GM12878 (cell line): ENCODE results near the gene CCL11. TPM values are rescaled to one million over a fixed set of nuclear protein-coding genes. Genes with fewer than 3 reads are reported as not detected.

Source experiments
- ATAC-seq: fragments of 200-7000 bp; cut with Tn5 transposase; 3 replicates; pipeline ENCODE4 v1.9.1; 2020; ENCODE audit warnings: mild to moderate bottlenecking, moderate library complexity
- BruUV-seq: library from RNA; stranded (reverse); fragments of 400-500 nt; replicated peaks from 2 replicates; lab custom pipeline; 2021; lab: Mats Ljungman, UMichigan
- CTCF ChIA-PET: fragments of 300-600 bp; sonication (Branson Sonifier 250); formaldehyde crosslinking; extraction: SDS; loops from one replicate; lab custom pipeline; 2021; ENCODE audit warnings: inconsistent platforms; lab: Yijun Ruan, JAX
- POLR2A ChIA-PET: fragments of 350-600 bp; formaldehyde crosslinking; extraction: SDS; loops from one replicate; lab custom pipeline; 2021; ENCODE audit warnings: inconsistent platforms; lab: Charles Lee
- RAD21 ChIA-PET: fragments of 300-600 bp; sonication (Branson Sonifier 250); formaldehyde crosslinking; loops from one replicate; lab custom pipeline; 2023; ENCODE audit warnings: antibody characterized with exemption; ENCODE audit not compliant: unreplicated experiment; lab: Charles Lee
- SMC1A ChIA-PET: fragments of 300-600 bp; sonication (Branson Sonifier 250); formaldehyde crosslinking; loops from one replicate; lab custom pipeline; 2023; ENCODE audit not compliant: unreplicated experiment, uncharacterized antibody; lab: Charles Lee
- DNase-seq: peaks from one replicate; pipeline ENCODE4 v3.0.0-alpha.2; 2011; ENCODE audit warnings: low read depth, low spot score
- FAIRE-seq: peaks from 3 replicates; lab custom pipeline; 2011; peaks lifted over from hg19 to GRCh38; lab: Jason Lieb, UNC
- H2AFZ ChIP-seq: 2 replicates; pipeline ENCODE4 v1.6.0; 2011; ENCODE audit warnings: low read depth, low read length, control low read depth; ENCODE audit not compliant: control insufficient read depth
- H3K27ac ChIP-seq: 2 replicates; pipeline ENCODE4 v1.5.1; 2011; ENCODE audit warnings: control low read depth; ENCODE audit not compliant: control insufficient read depth, insufficient read depth
- H3K27me3 ChIP-seq, 2 experiments: replicated peaks in 1 of 2; 2 replicates each; pipeline versions ENCODE4 v1.6.0 to v1.6.1; 2011; ENCODE audit warnings: low read length in 1 of 2; ENCODE audit not compliant: control insufficient read depth in 2 of 2, insufficient read depth in 2 of 2
- H3K36me3 ChIP-seq, 2 experiments: 2 replicates each; pipeline ENCODE4 v1.5.1; 2011; ENCODE audit warnings: low read length in 1 of 2; ENCODE audit not compliant: control insufficient read depth in 2 of 2, insufficient read depth in 2 of 2
- H3K4me1 ChIP-seq: 2 replicates; pipeline ENCODE4 v1.6.1; 2011; ENCODE audit warnings: mild to moderate bottlenecking, low read length, moderate library complexity, mixed read lengths; ENCODE audit not compliant: control insufficient read depth, insufficient read depth
- H3K4me2 ChIP-seq: 2 replicates; pipeline ENCODE4 v1.6.0; 2011; ENCODE audit warnings: control low read depth; ENCODE audit not compliant: control insufficient read depth, insufficient read depth
- H3K4me3 ChIP-seq: fragments of 200-600 bp; sonication (generic); 2 replicates; pipeline ENCODE4 v1.5.1; 2016
- H3K79me2 ChIP-seq: 2 replicates; pipeline ENCODE4 v1.6.0; 2011; ENCODE audit warnings: low read length; ENCODE audit not compliant: control insufficient read depth, insufficient read depth
- H3K9ac ChIP-seq: 2 replicates; pipeline ENCODE4 v1.8.0; 2011; ENCODE audit warnings: low read length, control low read depth, mixed read lengths; ENCODE audit not compliant: control insufficient read depth, insufficient read depth
- H3K9me3 ChIP-seq: replicated peaks from 3 replicates; pipeline ENCODE4 v1.5.1; 2011; ENCODE audit warnings: mild to moderate bottlenecking, low read length; ENCODE audit not compliant: control insufficient read depth, insufficient read depth
- H4K20me1 ChIP-seq: 2 replicates; pipeline ENCODE4 v1.6.0; 2011; ENCODE audit not compliant: control insufficient read depth, insufficient read depth
- CBX5 ChIP-seq: sonication (generic); IDR thresholded peaks from 2 replicates; pipeline ENCODE4 v1.6.1; 2016; ENCODE audit warnings: low read depth, moderate library complexity, mild to moderate bottlenecking, inconsistent platforms
- CHD2 ChIP-seq: IDR thresholded peaks from 2 replicates; pipeline ENCODE4 v1.6.1; 2011; ENCODE audit warnings: low read depth, low read length, improper control_type of control experiment, borderline replicate concordance
- CREM ChIP-seq: IDR thresholded peaks from 2 replicates; pipeline ENCODE4 v1.6.1; 2014; ENCODE audit warnings: antibody characterized with exemption, low read depth
- HDAC2 ChIP-seq: fragments of 200-600 bp; sonication (generic); IDR thresholded peaks from 2 replicates; pipeline ENCODE4 v1.6.1; 2017
- HSF1 ChIP-seq: fragments of 150-350 bp; IDR thresholded peaks from 2 replicates; pipeline ENCODE4 v1.6.1; 2014; ENCODE audit warnings: mild to moderate bottlenecking, low read depth, low read length
- KDM1A ChIP-seq: fragments of 200-600 bp; sonication (generic); IDR thresholded peaks from 2 replicates; pipeline ENCODE4 v1.6.1; 2016; ENCODE audit warnings: borderline replicate concordance
- KLF5 ChIP-seq: fragments of 450-650 bp; IDR thresholded peaks from 2 replicates; pipeline ENCODE4 v1.6.1; 2014; ENCODE audit warnings: mild to moderate bottlenecking; ENCODE audit not compliant: partially characterized antibody
- MXI1 ChIP-seq: fragments of 150-350 bp; IDR thresholded peaks from 2 replicates; pipeline ENCODE4 v1.6.1; 2011; ENCODE audit warnings: low read depth, mild to moderate bottlenecking, inconsistent platforms, low read length, improper control_type of control experiment
- NFIC ChIP-seq: IDR thresholded peaks from 2 replicates; pipeline ENCODE4 v1.6.1; 2012; ENCODE audit warnings: low read depth, mild to moderate bottlenecking, inconsistent platforms, low read length, moderate library complexity
- POLR2AphosphoS2 ChIP-seq: IDR thresholded peaks from 2 replicates; pipeline ENCODE4 v1.6.1; 2011; ENCODE audit warnings: low read depth, mild to moderate bottlenecking, low read length, improper control_type of control experiment, moderate library complexity
- SIX5 ChIP-seq: IDR thresholded peaks from 2 replicates; pipeline ENCODE4 v1.6.1; 2011; ENCODE audit warnings: mild to moderate bottlenecking, low read depth, low read length, moderate library complexity; ENCODE audit not compliant: severe bottlenecking
- SMARCA5 ChIP-seq: fragments of 450-650 bp; IDR thresholded peaks from 2 replicates; pipeline ENCODE4 v1.6.1; 2017; ENCODE audit warnings: mild to moderate bottlenecking
- SMC3 ChIP-seq: IDR thresholded peaks from 2 replicates; pipeline ENCODE4 v1.6.1; 2011; ENCODE audit warnings: low read length, improper control_type of control experiment, borderline replicate concordance
- TCF7 ChIP-seq: IDR thresholded peaks from 2 replicates; pipeline ENCODE4 v1.6.1; 2014; ENCODE audit warnings: antibody characterized with exemption, borderline replicate concordance
- ZBED1 ChIP-seq: IDR thresholded peaks from 2 replicates; pipeline ENCODE4 v1.6.1; 2016; ENCODE audit warnings: borderline replicate concordance
- ZBTB11 ChIP-seq: fragments of 450-650 bp; formaldehyde crosslinking; IDR thresholded peaks from 2 replicates; pipeline ENCODE4 v1.5.0; 2022; ENCODE audit warnings: mild to moderate bottlenecking, missing genetic modification characterization
- ZNF24 ChIP-seq: fragments of 450-650 bp; IDR thresholded peaks from 2 replicates; pipeline ENCODE4 v1.6.1; 2017; ENCODE audit warnings: antibody characterized with exemption, mild to moderate bottlenecking
- ZSCAN29 ChIP-seq: fragments of 450-650 bp; IDR thresholded peaks from 2 replicates; pipeline ENCODE4 v1.6.1; 2017; ENCODE audit warnings: mild to moderate bottlenecking, moderate library complexity
- whole genome bisulfite sequencing: methylation state at CpG from one replicate; pipeline ENCODE4 v1.1.6; 2016; ENCODE audit warnings: low lambda C conversion rate; ENCODE audit not compliant: insufficient replicate concordance, insufficient coverage; ENCODE audit errors: missing lambda C conversion rate; 5-methylcytosine and 5-hydroxymethylcytosine counted together
- in situ Hi-C: fragments of 300-500 bp; cut with MboI; formaldehyde crosslinking; loops from 9 replicates; pipeline ENCODE4 v1.14.3; 2018; ENCODE audit warnings: mixed read lengths
- intact Hi-C: fragments of 100-400 bp; cut with micrococcal nuclease; formaldehyde crosslinking; loops from one replicate; pipeline ENCODE4 v1.14.2; 2022; ENCODE audit not compliant: unreplicated experiment
- polyA plus RNA-seq, 11 experiments: library from polyadenylated mRNA; depleted of rRNA in 4 of 11; unstranded in 6 of 11; stranded (reverse) in 5 of 11; fragments of >200 nt; fragmentation: Nextera tagmentation in 4 of 11; fragmentation: Illumina TruSeq in 1 of 11; extraction: Ambion mirVana in 4 of 11; extraction: Trizol in 1 of 11; gene quantifications; 1 replicate in 1 of 11; 2 replicates in 10 of 11; pipeline versions ENCODE4 v1.2.1 to v1.2.3, GENCODE V29; 2011 to 2016; ENCODE audit warnings: inconsistent platforms in 2 of 11, missing spikeins in 2 of 11, low read depth in 1 of 11
- total RNA-seq, 4 experiments: library from RNA; depleted of rRNA in 3 of 4; stranded (reverse); fragments of >200 nt in 3 of 4; fragmentation: Illumina TruSeq in 1 of 4; extraction: Trizol in 1 of 4; gene quantifications; 2 replicates each; pipeline versions ENCODE4 v1.2.1 to v1.2.3, GENCODE V29; 2013 to 2021

CCL11 gene
- total and polyA plus RNA-seq, 10 of the 15 experiments (the other 5 are each of a cell fraction or from before 2014, with no cell fraction given) = not detected

GRCh38 chr17:34261568-34262337 lies 23.8 kb upstream of the CCL11 start:
- no peaks in the 10 kb centered on the region; the same call in 1 of the 2 replicates for H4K20me1 ChIP-seq
- RAD21 ChIA-PET = no interaction called here
- H3K9ac ChIP-seq = no peak overlapping the region
- in situ Hi-C loops = no loop called here
- H3K9me3 ChIP-seq = no peaks in the 10 kb centered on the region
- H3K36me3 ChIP-seq = no peaks in the 10 kb centered on the region
- WGBS = 38% methylated on average over 5 of the region's 5 CpGs
- H3K27ac ChIP-seq = no peak overlapping the region
- peaks cover 0 to 1% of the 10 kb centered on the region in 2 experiments; a peak in 1 of 4 replicates for H3K27me3 ChIP-seq
- DNase-seq (no peak), FAIRE-seq (no peak), ATAC-seq (no peak)
- no TSS peak for BruUV-seq
- intact Hi-C loops = no loop called here
- no peak overlapping the region for H3K4me3 ChIP-seq
- no peaks in the 10 kb centered on the region for H3K4me1 ChIP-seq
- SMC1A ChIA-PET = no interaction called here
- no peak overlapping the region for H2AFZ ChIP-seq
- no peaks in the 10 kb centered on the region for H3K79me2 ChIP-seq
- CTCF ChIA-PET = interaction anchor here (1.0 kb wide), 1 partner anchor 12 kb away, joined by 5 read pairs; no protein-coding TSS in a partner anchor
- no peak overlapping the region for H3K4me2 ChIP-seq
- POLR2A ChIA-PET = no interaction called here
- TF ChIP-seq KDM1A (no peak), HDAC2 (no peak), CHD2 (no peak), POLR2AphosphoS2 (no peak), NFIC (no peak), MXI1 (no peak), CBX5 (no peak), ZNF24 (no peak), KLF5 (no peak), SMARCA5 (no peak), ZBED1 (no peak), CREM (no peak), ZBTB11 (CRISPR knock-in tag) (no peak), SMC3 (no peak), TCF7 (no peak), ZSCAN29 (no peak), SIX5 (no peak), HSF1 (no peak)
